K562 (cell line): ENCODE measurements around the gene ADAMTS7. TPM values are rescaled to one million over a fixed set of nuclear protein-coding genes. Genes with fewer than 3 reads are reported as not detected.
"Not testable (repeated sequence)": the region's sequence is repeated elsewhere in the genome, so short reads cannot be mapped to it uniquely, and the experiment has no call there.

Experiments used
- ATAC-seq: fragments of 200-7000 bp; cut with Tn5 transposase; 3 replicates; pipeline ENCODE4 v1.9.1; 2020; ENCODE audit warnings: moderate library complexity
- BruUV-seq: library from RNA; stranded (reverse); fragments of 400-500 nt; replicated peaks from 2 replicates; lab custom pipeline; 2021; lab: Mats Ljungman, UMichigan
- CTCF ChIA-PET: fragments of 300-600 bp; formaldehyde crosslinking; extraction: SDS; loops from one replicate; lab custom pipeline; 2021; ENCODE audit warnings: low intra/inter-chr PET ratio; lab: Yijun Ruan, JAX
- POLR2A ChIA-PET: fragments of 300-600, 350-650 bp; sonication (Branson Sonifier 250); formaldehyde crosslinking; extraction: SDS; loops from one replicate; lab custom pipeline; 2021; ENCODE audit warnings: antibody characterized with exemption, inconsistent platforms; lab: Yijun Ruan, JAX
- DNase-seq, 4 experiments: peaks; one replicate each; pipeline versions ENCODE4 v3.0.0 to v3.0.0-alpha.2; 2011 to 2018; ENCODE audit warnings: low spot score in 3 of 4, mixed read lengths in 3 of 4; ENCODE audit errors: extremely low read depth in 1 of 4
- FAIRE-seq: peaks from 2 replicates; lab custom pipeline; 2011; peaks lifted over from hg19 to GRCh38; lab: Jason Lieb, UNC
- H2AFZ ChIP-seq: 2 replicates; pipeline ENCODE4 v1.6.0; 2011; ENCODE audit warnings: low read depth, low read length, control low read depth, inconsistent platforms
- H3K27ac ChIP-seq: fragments of 200-600 bp; 3 replicates; pipeline ENCODE4 v1.8.0; 2011; ENCODE audit warnings: low read depth, mild to moderate bottlenecking, control low read depth, inconsistent platforms, low read length, moderate library complexity, mixed read lengths; ENCODE audit errors: extremely low read depth
- H3K27me3 ChIP-seq, 2 experiments: fragments of 300-600 bp in 1 of 2; 2 replicates in 1 of 2; 3 replicates in 1 of 2; pipeline versions ENCODE4 v1.6.0 to v1.8.0; 2011; ENCODE audit warnings: inconsistent platforms in 2 of 2, low read length in 2 of 2, mild to moderate bottlenecking in 1 of 2, mixed read lengths in 1 of 2, moderate library complexity in 1 of 2; ENCODE audit not compliant: control insufficient read depth in 2 of 2, insufficient read depth in 2 of 2
- H3K36me3 ChIP-seq: fragments of 300-600 bp; 3 replicates; pipeline ENCODE4 v1.8.0; 2011; ENCODE audit warnings: mild to moderate bottlenecking, low read length, inconsistent platforms; ENCODE audit not compliant: control insufficient read depth, insufficient read depth
- H3K4me1 ChIP-seq, 2 experiments: fragments of 200-600 bp in 1 of 2; replicated peaks in 1 of 2; 2 replicates in 1 of 2; 3 replicates in 1 of 2; pipeline versions ENCODE4 v1.5.1 to v1.8.0; 2011; ENCODE audit warnings: inconsistent platforms in 2 of 2, low read length in 2 of 2, mild to moderate bottlenecking in 1 of 2, mixed read lengths in 1 of 2, moderate library complexity in 1 of 2; ENCODE audit not compliant: control insufficient read depth in 2 of 2, insufficient read depth in 2 of 2
- H3K4me2 ChIP-seq: 2 replicates; pipeline ENCODE4 v1.6.1; 2011; ENCODE audit warnings: low read length, control low read depth, inconsistent platforms, mixed read lengths; ENCODE audit not compliant: insufficient read depth
- H3K4me3 ChIP-seq: fragments of 200-600 bp; sonication (generic), shearing (Covaris generic); 2 replicates; pipeline ENCODE4 v1.5.1; 2016; ENCODE audit warnings: control low read depth, inconsistent platforms
- H3K79me2 ChIP-seq: fragments of 200-600 bp; 3 replicates; pipeline ENCODE4 v1.8.0; 2011; ENCODE audit warnings: low read length, inconsistent platforms; ENCODE audit not compliant: control insufficient read depth, insufficient read depth
- H3K9ac ChIP-seq, 2 experiments: 2 replicates each; pipeline versions ENCODE4 v1.6.0 to v1.6.1; 2011; ENCODE audit warnings: low read depth in 2 of 2, low read length in 2 of 2, control low read depth in 1 of 2, inconsistent platforms in 1 of 2, mild to moderate bottlenecking in 1 of 2, mixed read lengths in 1 of 2; ENCODE audit not compliant: insufficient read depth in 1 of 2
- H3K9me1 ChIP-seq: one replicate; pipeline ENCODE4 v1.6.0; 2011; ENCODE audit warnings: inconsistent platforms, mild to moderate bottlenecking, low read length, moderate library complexity; ENCODE audit not compliant: control insufficient read depth, insufficient read depth
- H3K9me3 ChIP-seq: replicated peaks from 2 replicates; pipeline ENCODE4 v1.5.1; 2011; ENCODE audit warnings: low read depth, low read length, inconsistent platforms; ENCODE audit not compliant: control insufficient read depth, insufficient read depth
- H4K20me1 ChIP-seq: replicated peaks from 2 replicates; pipeline ENCODE4 v1.6.1; 2011; ENCODE audit warnings: low read length, inconsistent platforms, mixed read lengths; ENCODE audit not compliant: control insufficient read depth, insufficient read depth
- FOXA3 ChIP-seq, 2 experiments: fragments of 450-650 bp in 1 of 2; sonication (generic) in 1 of 2; formaldehyde crosslinking; IDR thresholded peaks in 1 of 2; conservative IDR thresholded peaks in 1 of 2; 2 replicates each; pipeline versions ENCODE4 v1.4.0 to v1.8.0; 2020 to 2022; ENCODE audit warnings: mild to moderate bottlenecking in 2 of 2, missing genetic modification reagents in 1 of 2
- MEIS2 ChIP-seq: fragments of 450-650 bp; IDR thresholded peaks from 2 replicates; pipeline ENCODE4 v1.6.1; 2014; ENCODE audit warnings: mild to moderate bottlenecking; ENCODE audit not compliant: partially characterized antibody
- NRF1 ChIP-seq, 2 experiments: fragments of 450-650 bp; IDR thresholded peaks in 1 of 2; conservative IDR thresholded peaks in 1 of 2; 2 replicates each; pipeline ENCODE4 v1.6.1; 2014; ENCODE audit warnings: mild to moderate bottlenecking in 2 of 2
- POLR2G ChIP-seq: fragments of 200-400 bp; formaldehyde crosslinking; IDR thresholded peaks from 2 replicates; pipeline ENCODE4 v1.6.1; 2017; ENCODE audit warnings: low read depth, mild to moderate bottlenecking, antibody characterized with exemption, low read length, moderate library complexity
- RBFOX2 ChIP-seq: fragments of 200-400 bp; formaldehyde crosslinking; IDR thresholded peaks from 2 replicates; pipeline ENCODE4 v1.6.1; 2017; ENCODE audit warnings: low read depth, mild to moderate bottlenecking, low read length, moderate library complexity
- WGBS: fragments of 100-300 bp; shearing (Covaris generic); methylation state at CpG from one replicate; pipeline ENCODE4 v1.1.6; 2016; ENCODE audit warnings: low coverage, mixed read lengths; ENCODE audit not compliant: insufficient coverage; ENCODE audit errors: missing lambda C conversion rate; 5-methylcytosine and 5-hydroxymethylcytosine counted together
- in situ Hi-C: fragments of 300-500 bp; cut with MboI; formaldehyde crosslinking; loops from 4 replicates; pipeline ENCODE4 v1.15.0; 2018; ENCODE audit warnings: inconsistent platforms, mixed read lengths
- intact Hi-C: fragments of 100-400 bp; cut with micrococcal nuclease; formaldehyde crosslinking; loops from 2 replicates; pipeline ENCODE4 v1.14.2; 2022
- polyA plus RNA-seq, 8 experiments: library from polyadenylated mRNA; depleted of rRNA in 4 of 8; stranded (reverse) in 5 of 8; unstranded in 3 of 8; fragments of >200 nt; fragmentation: Nextera tagmentation in 2 of 8; fragmentation: Illumina TruSeq in 1 of 8; extraction: Ambion mirVana in 2 of 8; extraction: Trizol in 1 of 8; gene quantifications; 2 replicates each; pipeline versions ENCODE4 v1.2.1 to v1.2.3, GENCODE V29; 2011 to 2014; ENCODE audit warnings: inconsistent platforms in 1 of 8, missing spikeins in 1 of 8
- total RNA-seq, 7 experiments: library from RNA; depleted of rRNA in 6 of 7; stranded (reverse); fragments of >200 nt in 6 of 7; fragmentation: Illumina TruSeq in 2 of 7; extraction: Trizol in 2 of 7; gene quantifications; 2 replicates each; pipeline versions ENCODE4 v1.2.1 to v1.2.3, GENCODE V29; 2011 to 2021; ENCODE audit warnings: low replicate concordance in 1 of 7

Gene ADAMTS7
- total and polyA plus RNA-seq, 9 of the 15 experiments (the other 6 are each of a cell fraction or from before 2014, with no cell fraction given), result 0.05 to 0.07 TPM; not detected in 7

GRCh38 chr15:78719819-78720450 lies 91.3 kb downstream of the ADAMTS7 start:
- CTCF ChIA-PET, DNase-seq, H3K9me3 ChIP-seq, BruUV-seq, H3K27ac ChIP-seq, H3K36me3 ChIP-seq, H3K79me2 ChIP-seq, H3K27me3 ChIP-seq, H3K9ac ChIP-seq, H3K4me1 ChIP-seq, ATAC-seq, intact Hi-C loops, H4K20me1 ChIP-seq: not testable (repeated sequence)
- POLR2A ChIA-PET, result interaction anchor here (0.6 kb wide), 1 partner anchor 21 kb away, joined by 3 read pairs; no protein-coding TSS in a partner anchor
- Histone ChIP-seq H3K4me2 (peak overlapping the region; percentile 52; the same call in 1 of the 2 replicates), H3K4me3 (peak overlapping the region; percentile 21; the same call in 1 of the 2 replicates), H2AFZ (peak overlapping the region; percentile 66; the same call in 1 of the 2 replicates)
- WGBS, result 5% methylated on average over 18 of the region's 21 CpGs
- in situ Hi-C loops, result loop anchor here (10.0 kb wide), 1 partner anchor 405 kb away; no protein-coding TSS in a partner anchor
- TF ChIP-seq MEIS2 (peak; percentile 12), FOXA3 (CRISPR knock-in tag; conservative IDR thresholded peaks at IDR 0.05 in 1 of 2, IDR thresholded peaks at IDR 0.05 in 1 of 2) (peak; percentile 76 to 80; a peak in 3 of 4 replicates), RBFOX2 (0 out of 2 replicates have a peak, but pooled peaks have one; percentile 18), POLR2G (0 out of 2 replicates have a peak, but pooled peaks have one; percentile 28), NRF1 (conservative IDR thresholded peaks at IDR 0.05 in 1 of 2, IDR thresholded peaks at IDR 0.05 in 1 of 2) (peak; percentile 37 to 41; a peak in 2 of 4 replicates)
- TF ChIP-seq, all 486 proteins: peak for 5; not testable (repeated sequence) for 481
- H3K9me1 ChIP-seq, FAIRE-seq: not testable (repeated sequence)
